ENCODE data around the gene ELP1.

ELP1 gene

GRCh38 chr9:108882052-108882888 lies 51.7 kb downstream of the ELP1 start:
- no peaks in the 10 kb centered on the region for H3K27me3 ChIP-seq (replicated peaks; ENCODE audit: insufficient read depth, low read length)
- no peak overlapping the region for H3K27ac ChIP-seq (ENCODE audit: low read length)
- peaks cover 11% of the 10 kb centered on the region for H3K4me1 ChIP-seq (ENCODE audit: low read length)
- no peak overlapping the region for H3K4me2 ChIP-seq (ENCODE audit: low read depth, low read length)
- no peaks in the 10 kb centered on the region for H3K9me3 ChIP-seq (replicated peaks; ENCODE audit: insufficient read depth, low read length)
- H2AFZ ChIP-seq (ENCODE audit: low read length): no peak overlapping the region
- H3K36me3 ChIP-seq (replicated peaks; ENCODE audit: insufficient read depth, low read length): no peaks in the 10 kb centered on the region; the same call in 1 of the 2 replicates
- H3K4me3 ChIP-seq (ENCODE audit: low read length): no peak overlapping the region
- no peak overlapping the region for H3K9ac ChIP-seq (ENCODE audit: low read length)
- TF ChIP-seq EZH2 (optimal IDR thresholded peaks at IDR 0.05; ENCODE audit: low read depth, low read length) (no peak), EZH2phosphoT487 (IDR thresholded peaks at IDR 0.05; ENCODE audit: low read length) (no peak), CTCF (IDR thresholded peaks at IDR 0.05; ENCODE audit: low read length) (no peak)
- no peaks in the 10 kb centered on the region for H4K20me1 ChIP-seq (ENCODE audit: insufficient read depth, low read length)
- H3F3A ChIP-seq (ENCODE audit: insufficient read depth, low read length): no peaks in the 10 kb centered on the region
- no peaks in the 10 kb centered on the region for H3K9me2 ChIP-seq (replicated peaks; ENCODE audit: insufficient read depth, low read length)
- no peaks in the 10 kb centered on the region for H3K79me2 ChIP-seq (ENCODE audit: low read length)
- no peak for DNase-seq

DNA sequence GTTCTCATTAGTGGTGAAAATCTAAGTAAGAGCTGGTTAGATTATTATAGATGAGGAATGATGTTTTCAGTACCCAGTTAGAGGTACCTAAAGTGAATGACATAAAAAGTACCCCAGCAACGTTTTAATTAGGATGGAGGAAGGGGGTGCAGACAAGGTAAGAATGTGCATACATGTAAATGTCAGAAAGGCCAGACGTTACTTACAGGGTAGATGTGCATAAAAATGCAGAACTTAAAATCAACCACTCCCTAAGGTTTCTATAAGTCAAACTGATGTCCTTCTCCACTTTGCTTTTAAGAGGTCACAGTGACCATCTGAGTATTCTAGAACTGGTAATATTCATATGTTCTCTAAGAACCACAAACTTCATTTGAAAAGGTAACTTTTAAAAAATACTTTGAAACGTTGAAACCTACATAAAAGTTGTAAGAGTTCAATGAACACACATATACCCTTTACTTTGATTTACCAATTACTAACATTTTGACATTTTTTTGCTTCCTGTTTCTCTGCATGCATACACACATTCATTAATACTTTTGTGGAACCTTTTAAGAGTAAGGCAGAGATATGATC lies 53.1 kb downstream of the ELP1 start:
- no peak overlapping the region for H2AFZ ChIP-seq (ENCODE audit: low read length)
- H3K9me3 ChIP-seq (replicated peaks; ENCODE audit: insufficient read depth, low read length): no peaks in the 10 kb centered on the region
- H3F3A ChIP-seq (ENCODE audit: insufficient read depth, low read length): no peaks in the 10 kb centered on the region
- no peaks in the 10 kb centered on the region for H3K27me3 ChIP-seq (replicated peaks; ENCODE audit: insufficient read depth, low read length)
- no peaks in the 10 kb centered on the region for H3K9me2 ChIP-seq (replicated peaks; ENCODE audit: insufficient read depth, low read length)
- no peaks in the 10 kb centered on the region; the same call in 1 of the 2 replicates for H3K36me3 ChIP-seq (replicated peaks; ENCODE audit: insufficient read depth, low read length)
- no peaks in the 10 kb centered on the region for H4K20me1 ChIP-seq (ENCODE audit: insufficient read depth, low read length)
- no peak for DNase-seq
- no peak overlapping the region for H3K27ac ChIP-seq (ENCODE audit: low read length)
- no peaks in the 10 kb centered on the region for H3K79me2 ChIP-seq (ENCODE audit: low read length)
- H3K4me2 ChIP-seq (ENCODE audit: low read depth, low read length): no peak overlapping the region
- no peak for TF ChIP-seq EZH2phosphoT487 (IDR thresholded peaks at IDR 0.05; ENCODE audit: low read length)
- TF ChIP-seq CTCF (IDR thresholded peaks at IDR 0.05; ENCODE audit: low read length): no peak
- no peak for TF ChIP-seq EZH2 (optimal IDR thresholded peaks at IDR 0.05; ENCODE audit: low read depth, low read length)
- peaks cover 4% of the 10 kb centered on the region for H3K4me1 ChIP-seq (ENCODE audit: low read length)
- H3K4me3 ChIP-seq (ENCODE audit: low read length): no peak overlapping the region
- H3K9ac ChIP-seq (ENCODE audit: low read length): no peak overlapping the region

DNA sequence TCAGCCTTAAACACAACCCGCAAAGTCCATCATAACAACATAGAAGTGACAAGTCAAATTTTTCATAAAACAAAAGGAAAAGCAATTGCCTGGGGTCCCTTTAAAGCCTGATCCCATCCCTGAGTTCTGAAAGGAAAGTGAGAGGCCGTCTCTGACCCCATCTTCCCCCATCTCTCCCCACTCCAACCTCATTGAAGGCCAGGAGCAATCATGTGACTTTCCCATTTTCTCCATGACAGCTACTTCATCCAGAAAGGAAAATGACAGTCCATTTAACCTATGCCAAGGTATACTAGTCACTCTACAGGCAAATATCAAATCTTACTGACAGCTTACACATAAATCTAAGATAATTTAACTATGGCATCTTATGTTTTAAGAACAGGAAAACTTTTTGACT lies 56.4 kb downstream of the ELP1 start:
- H3K27ac ChIP-seq (ENCODE audit: low read length): no peak overlapping the region
- no peak overlapping the region for H2AFZ ChIP-seq (ENCODE audit: low read length)
- TF ChIP-seq CTCF (IDR thresholded peaks at IDR 0.05; ENCODE audit: low read length) (no peak), EZH2 (optimal IDR thresholded peaks at IDR 0.05; ENCODE audit: low read depth, low read length) (no peak), EZH2phosphoT487 (IDR thresholded peaks at IDR 0.05; ENCODE audit: low read length) (no peak)
- H3K27me3 ChIP-seq (replicated peaks; ENCODE audit: insufficient read depth, low read length): no peaks in the 10 kb centered on the region
- no peaks in the 10 kb centered on the region for H3F3A ChIP-seq (ENCODE audit: insufficient read depth, low read length)
- no peaks in the 10 kb centered on the region for H3K79me2 ChIP-seq (ENCODE audit: low read length)
- H3K4me3 ChIP-seq (ENCODE audit: low read length): no peak overlapping the region
- H3K9me2 ChIP-seq (replicated peaks; ENCODE audit: insufficient read depth, low read length): no peaks in the 10 kb centered on the region
- H3K9ac ChIP-seq (ENCODE audit: low read length): no peak overlapping the region
- no peaks in the 10 kb centered on the region for H3K9me3 ChIP-seq (replicated peaks; ENCODE audit: insufficient read depth, low read length)
- no peaks in the 10 kb centered on the region for H4K20me1 ChIP-seq (ENCODE audit: insufficient read depth, low read length)
- no peaks in the 10 kb centered on the region for H3K4me1 ChIP-seq (ENCODE audit: low read length)
- DNase-seq: no peak
- no peaks in the 10 kb centered on the region; the same call in 1 of the 2 replicates for H3K36me3 ChIP-seq (replicated peaks; ENCODE audit: insufficient read depth, low read length)
- no peak overlapping the region for H3K4me2 ChIP-seq (ENCODE audit: low read depth, low read length)
